ENCODE data around the gene KRTDAP.

DNA sequence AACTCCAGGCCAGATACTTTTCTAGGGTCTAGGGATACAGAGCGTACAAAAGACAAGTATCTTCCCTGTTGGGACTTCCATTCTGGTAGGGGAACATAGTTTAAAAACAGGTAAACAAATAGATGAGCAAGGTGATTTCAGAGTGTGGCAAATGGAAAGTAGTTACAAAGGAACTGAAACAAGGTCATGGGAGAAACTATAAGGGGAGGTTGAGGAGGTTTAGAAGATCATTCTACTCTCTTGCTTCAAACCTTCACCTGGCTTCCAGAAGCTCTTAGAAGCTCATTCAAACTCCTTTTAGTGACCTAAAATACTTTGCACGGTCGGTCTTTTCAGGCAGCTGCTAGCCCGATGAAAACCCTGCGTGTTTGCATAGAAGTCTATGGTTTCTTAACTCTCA, 33.1 kb downstream of the KRTDAP start:
- TF ChIP-seq, protein P1, sequence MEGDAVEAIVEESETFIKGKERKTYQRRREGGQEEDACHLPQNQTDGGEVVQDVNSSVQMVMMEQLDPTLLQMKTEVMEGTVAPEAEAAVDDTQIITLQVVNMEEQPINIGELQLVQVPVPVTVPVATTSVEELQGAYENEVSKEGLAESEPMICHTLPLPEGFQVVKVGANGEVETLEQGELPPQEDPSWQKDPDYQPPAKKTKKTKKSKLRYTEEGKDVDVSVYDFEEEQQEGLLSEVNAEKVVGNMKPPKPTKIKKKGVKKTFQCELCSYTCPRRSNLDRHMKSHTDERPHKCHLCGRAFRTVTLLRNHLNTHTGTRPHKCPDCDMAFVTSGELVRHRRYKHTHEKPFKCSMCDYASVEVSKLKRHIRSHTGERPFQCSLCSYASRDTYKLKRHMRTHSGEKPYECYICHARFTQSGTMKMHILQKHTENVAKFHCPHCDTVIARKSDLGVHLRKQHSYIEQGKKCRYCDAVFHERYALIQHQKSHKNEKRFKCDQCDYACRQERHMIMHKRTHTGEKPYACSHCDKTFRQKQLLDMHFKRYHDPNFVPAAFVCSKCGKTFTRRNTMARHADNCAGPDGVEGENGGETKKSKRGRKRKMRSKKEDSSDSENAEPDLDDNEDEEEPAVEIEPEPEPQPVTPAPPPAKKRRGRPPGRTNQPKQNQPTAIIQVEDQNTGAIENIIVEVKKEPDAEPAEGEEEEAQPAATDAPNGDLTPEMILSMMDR (IDR thresholded peaks at IDR 0.05; ENCODE audit: extremely low read depth in 1 of 2, insufficient read depth in 1 of 2, low read depth in 1 of 2, low read length in 2 of 2), result no peak
- no peak for TF ChIP-seq MAX (IDR thresholded peaks at IDR 0.05; ENCODE audit: insufficient read depth, insufficient read length)
- TF ChIP-seq EZH2 (IDR thresholded peaks at IDR 0.05; ENCODE audit: borderline replicate concordance, low read depth, low read length, severe bottlenecking), result no peak
